Measurements from ENCODE around the gene TTC7B.

DNA sequence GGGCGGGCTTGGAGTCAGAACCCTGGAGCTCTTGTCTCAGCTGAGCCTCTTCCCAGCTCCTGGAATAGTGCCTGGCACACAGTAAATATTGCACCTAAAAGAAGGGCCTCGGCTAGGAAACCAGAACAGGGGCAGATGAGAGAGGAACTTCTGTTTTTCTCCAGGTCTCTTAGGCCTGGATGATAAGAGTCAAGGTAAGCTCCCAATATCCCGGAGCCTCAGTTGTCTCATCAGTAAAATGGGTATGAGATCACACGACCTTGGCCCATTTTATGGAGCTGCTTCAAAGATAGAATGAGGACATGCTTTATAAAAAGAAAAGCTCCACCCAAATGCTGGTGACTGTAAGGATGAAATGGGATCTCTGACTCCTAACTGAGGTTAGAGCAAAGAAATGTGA is 202.2 kb downstream of the TTC7B start:
- no peak for TF ChIP-seq CTCF (IDR thresholded peaks at IDR 0.05 in 4 of 5, conservative IDR thresholded peaks at IDR 0.05 in 1 of 5)
- TF ChIP-seq POLR2A (IDR thresholded peaks at IDR 0.05) = no peak

All from gastrocnemius medialis (tissue), 4 donors.